GM18873 (cell line): Measurements from ENCODE around the gene ERN1.
"Not testable (repeated sequence)": the region's sequence is repeated elsewhere in the genome, so short reads cannot be mapped to it uniquely, and the experiment has no call there.

ENCODE experiments used
- ATAC-seq: cut with Tn5 transposase; IDR thresholded peaks from one replicate; pipeline ENCODE4 v1.9.1; 2021; ENCODE audit warnings: mild to moderate bottlenecking, moderate library complexity, moderate number of reproducible peaks; ENCODE audit not compliant: unreplicated experiment, low FRiP score

The ERN1 gene

GRCh38 chr17:64008830-64009229 lies 121.1 kb downstream of the ERN1 start:
- no peak for ATAC-seq

- ATAC-seq: no peak
Measured at GRCh38 chr17:64008346-64008745, 121.6 kb downstream of the ERN1 start.

DNA sequence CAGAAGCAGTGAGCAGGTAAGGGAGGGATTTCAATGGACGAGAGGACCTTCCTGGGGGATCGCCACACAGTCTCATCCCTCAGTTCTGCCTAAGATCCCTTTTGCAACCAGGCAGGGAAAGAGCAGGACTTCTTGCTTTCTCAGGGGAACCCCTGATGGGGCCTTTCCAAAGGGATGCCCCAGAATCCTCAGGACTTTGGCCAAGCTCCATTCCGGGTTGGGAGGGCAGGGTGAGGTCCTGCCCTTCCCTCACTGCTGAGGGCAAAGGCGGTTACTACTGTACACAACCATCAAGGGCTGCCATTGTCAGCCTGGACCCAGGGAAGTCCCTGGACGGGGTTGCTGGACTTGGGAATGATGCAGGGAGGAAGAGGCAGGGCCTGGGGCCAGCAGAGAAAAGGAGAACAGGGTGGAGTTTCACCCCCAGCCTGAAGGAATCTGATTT lies 122.1 kb downstream of the ERN1 start:
- no peak for ATAC-seq

DNA sequence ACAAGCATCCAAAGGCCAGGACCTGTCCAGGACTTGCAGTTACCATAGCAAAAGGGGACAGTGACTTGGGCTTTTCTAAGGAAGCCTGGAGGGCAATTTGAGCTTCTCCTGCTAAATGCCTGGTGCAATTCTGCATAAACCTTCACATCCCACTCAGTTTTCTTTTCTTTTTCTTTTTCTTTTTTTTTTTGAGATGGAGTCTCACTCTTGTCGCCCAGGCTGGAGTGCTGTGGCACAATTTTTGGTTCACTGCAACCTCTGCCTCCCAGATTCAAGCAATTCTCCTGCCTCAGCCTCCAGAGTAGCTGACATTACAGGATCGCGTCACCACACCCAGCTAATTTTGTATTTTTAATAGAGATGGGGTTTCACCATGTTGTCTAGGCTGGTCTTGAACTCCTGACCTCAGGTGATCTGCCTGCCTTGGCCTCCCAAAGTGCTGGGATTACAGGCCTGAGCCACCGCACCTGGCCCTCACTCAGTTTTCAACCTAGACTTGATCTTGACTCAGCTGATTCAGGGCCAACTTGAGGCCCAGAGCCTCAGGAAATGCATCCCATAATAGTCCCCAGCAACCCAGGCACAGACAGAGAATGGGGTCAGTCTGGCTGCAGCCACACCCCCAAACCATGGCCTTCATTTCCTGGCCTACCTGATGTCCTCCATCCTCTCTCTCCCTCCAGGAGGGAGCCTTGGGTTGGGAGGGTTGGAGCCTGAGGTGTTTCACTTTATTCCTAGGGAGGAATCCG lies 122.7 kb downstream of the ERN1 start:
- not testable (repeated sequence) for ATAC-seq

DNA sequence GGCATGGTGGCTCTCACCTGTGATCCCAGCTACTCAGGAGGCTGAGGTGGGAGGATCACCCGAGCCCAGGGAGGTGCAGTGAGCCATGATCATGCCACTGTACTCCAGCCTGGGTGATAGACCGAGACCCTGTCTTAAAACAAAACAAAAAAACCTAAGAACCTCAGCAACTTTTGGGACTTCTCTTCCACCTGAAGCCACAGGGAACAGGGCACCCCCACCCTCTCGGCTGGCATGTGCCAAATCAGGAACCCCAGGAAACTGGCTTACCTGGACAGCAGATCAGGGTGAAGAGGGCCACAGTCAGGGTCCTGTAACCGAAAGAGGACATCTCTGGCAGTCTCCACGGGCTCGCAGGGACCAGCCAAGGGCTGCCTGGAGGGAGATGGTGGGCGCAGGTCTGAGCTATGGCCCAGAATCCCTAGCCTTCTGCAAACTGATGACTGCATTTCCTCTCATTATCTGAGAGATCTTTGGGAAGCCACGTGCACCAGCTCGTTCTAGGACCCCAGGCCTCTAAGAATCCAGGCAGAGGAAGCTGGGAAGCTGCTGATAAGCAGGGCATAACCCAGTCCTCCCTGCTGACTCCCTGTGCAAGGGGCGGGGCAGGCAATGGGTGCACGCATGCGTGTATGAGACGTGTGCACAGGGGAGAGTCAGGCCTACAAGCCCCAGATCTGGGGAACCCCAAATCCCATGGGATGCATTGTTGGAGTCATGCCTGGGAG lies 123.4 kb downstream of the ERN1 start:
- no peak for ATAC-seq

GRCh38 chr17:64005734-64006167 lies 124.2 kb downstream of the ERN1 start:
- no peak for ATAC-seq

DNA sequence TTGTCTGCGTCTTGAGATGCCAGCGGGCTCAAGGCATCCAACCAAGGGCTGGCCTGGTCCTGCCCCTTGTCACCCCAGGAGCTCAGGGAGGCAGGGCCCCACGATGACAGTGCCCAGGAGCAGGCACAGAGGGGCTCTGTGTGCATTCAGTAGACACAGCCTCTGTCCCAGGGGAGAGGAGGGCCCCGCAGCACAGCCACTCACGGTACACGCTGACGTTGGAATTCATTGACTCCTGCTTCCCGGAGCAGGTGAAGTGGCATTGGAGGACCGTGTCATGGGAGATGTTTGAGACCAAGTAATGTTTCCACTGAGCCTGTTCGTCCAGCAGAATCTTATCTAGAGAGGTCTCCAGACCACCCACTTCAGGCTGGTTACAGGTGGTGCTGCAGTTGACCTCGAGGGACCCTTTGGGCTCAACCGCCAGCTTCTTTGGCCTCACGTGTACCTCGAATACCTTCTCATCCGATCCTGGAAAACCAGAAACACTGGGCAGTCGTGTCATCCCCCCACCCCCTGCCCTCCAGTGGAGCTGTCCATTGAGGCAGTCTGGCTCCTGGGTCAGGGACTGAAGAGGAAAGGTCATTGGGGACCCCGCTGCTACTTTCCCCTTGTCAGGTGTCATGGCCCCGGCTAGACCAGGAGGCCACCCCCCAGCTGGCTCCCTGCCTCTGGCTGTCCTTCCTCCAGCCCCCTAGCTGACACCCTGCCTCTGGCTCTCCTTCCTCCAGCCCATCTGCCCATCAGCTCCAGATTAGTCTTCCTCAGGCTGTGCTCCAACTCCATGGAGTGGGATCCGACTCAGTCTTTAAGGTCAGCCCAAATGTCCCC lies 124.8 kb downstream of the ERN1 start:
- no peak for ATAC-seq

GRCh38 chr17:64004218-64004770 lies 125.7 kb downstream of the ERN1 start:
- ATAC-seq: no peak

- no peak for ATAC-seq
Measured at GRCh38 chr17:64003526-64004121, 126.3 kb downstream of the ERN1 start.

DNA sequence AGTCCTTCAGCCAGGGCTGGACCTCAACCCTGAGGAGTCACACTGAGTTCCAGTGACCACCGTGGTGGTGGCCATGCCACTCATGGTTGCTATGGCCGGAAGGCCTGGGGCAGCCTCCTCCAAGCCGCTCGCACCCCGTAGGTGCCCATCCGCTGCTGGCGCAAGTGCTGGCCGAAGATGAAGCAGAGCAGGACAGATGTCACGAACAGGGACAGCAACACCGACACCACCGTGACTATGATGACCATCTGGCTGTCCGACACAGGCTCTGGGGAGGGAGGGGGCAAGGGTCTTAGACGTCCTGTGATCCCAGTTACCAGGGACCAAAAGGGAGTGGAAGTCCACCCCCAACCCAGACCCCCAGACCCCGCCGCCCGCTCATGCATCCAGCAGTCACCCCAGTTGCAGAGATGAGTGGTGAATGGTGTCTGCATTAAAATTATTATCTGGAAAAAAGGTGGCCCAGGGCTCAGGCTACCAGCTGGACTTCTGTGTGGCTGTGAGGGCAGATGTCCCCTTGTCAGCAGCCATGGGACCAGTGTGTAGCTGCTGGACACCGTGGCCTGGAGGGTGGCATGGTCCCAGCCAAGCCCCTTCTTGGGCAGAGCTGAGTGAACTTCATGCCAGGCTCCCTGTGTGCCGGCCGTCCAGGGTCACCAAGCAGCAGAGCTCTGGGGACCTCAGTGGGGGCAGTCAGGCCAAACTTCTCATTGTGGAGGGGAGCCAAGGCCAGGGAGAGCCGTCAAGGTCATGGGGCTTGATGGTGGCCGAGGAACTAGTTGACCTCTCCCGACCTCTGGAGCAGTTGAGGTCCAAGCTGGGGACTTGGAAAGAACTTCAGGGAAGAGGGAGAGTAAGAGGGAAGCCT lies 127.1 kb downstream of the ERN1 start:
- no peak for ATAC-seq

DNA sequence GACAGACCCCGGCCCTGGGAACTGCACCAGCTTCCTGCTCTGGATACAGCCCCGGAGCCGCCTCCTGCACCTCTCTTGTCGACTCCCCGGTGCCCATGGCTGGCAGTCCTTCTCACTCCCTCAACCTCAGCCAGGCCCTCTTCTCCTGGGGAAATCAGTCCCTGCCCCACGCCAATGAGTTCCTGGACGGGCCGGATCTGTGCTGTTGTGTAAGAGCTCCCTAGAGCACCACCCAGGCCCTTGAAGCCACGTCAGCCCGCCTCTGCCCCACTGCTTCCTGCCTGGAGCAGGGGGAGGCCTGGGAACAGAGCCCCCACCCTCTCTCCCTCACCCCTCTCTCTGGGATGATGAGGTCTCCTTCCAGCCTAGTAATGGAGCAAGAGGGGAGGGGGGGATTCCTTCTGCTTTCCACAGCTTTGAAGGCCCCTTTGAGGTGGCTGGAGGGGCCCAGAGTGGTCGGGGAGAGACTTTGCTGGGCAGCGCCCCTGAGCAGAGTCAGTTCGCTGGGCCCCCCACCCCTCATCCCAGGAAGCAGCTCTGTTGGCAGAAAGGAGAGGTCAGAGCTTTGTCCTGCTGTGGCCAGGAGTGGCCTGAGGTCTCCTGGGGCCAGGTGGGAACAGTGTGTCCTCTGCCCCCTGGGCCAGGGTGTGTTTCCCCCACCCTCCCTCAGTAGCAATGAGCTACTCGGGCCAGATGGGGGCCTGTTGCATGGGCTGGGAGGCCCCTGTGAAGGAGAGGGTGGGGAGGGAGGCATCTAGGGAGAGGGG lies 128.0 kb downstream of the ERN1 start:
- ATAC-seq: no peak

GRCh38 chr17:64001091-64001579 lies 128.8 kb downstream of the ERN1 start:
- no peak for ATAC-seq

DNA sequence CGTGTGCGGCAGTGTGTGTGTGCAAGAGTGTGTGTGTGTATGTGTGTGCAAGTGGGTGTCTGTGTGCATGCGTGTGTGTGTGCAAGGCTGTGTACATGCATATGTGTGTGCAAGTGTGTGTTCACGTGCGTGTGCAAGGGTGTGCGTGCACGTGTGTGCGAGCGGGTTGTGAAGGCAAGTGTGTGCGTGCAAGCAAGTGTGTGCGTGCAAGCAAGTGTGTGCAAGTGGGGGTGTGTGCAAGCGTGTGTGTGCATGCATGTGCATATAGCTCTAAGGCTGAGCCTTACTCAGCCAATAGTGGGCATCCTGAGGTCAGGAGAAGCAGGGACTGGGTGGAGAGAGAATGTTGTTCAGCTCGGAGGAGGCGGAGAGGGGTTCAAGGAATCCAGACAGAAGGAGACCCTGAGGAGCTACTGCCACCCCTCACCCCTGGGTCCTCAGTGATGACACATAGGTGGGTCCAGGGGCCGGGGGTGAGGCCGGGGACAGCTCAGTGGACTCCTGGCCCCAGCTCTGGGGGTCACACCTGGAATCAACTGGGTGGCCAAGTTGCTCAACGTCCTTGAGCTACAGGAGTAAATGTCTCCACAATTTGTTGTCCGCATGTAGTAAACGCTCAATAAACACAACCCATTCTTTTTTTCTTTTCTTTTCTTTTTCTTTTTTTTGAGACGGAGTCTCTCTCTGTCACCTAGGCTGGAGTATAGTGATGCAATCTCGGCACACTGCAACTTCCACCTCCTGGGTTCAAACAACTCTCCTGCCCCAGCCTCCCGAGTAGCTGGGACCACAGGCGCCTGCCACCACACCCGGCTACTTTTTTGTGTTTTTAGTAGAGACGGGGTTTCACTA lies 130.0 kb downstream of the ERN1 start:
- ATAC-seq: no peak

- no peak for ATAC-seq
Measured at GRCh38 chr17:63998721-63999679, 130.9 kb downstream of the ERN1 start.

DNA sequence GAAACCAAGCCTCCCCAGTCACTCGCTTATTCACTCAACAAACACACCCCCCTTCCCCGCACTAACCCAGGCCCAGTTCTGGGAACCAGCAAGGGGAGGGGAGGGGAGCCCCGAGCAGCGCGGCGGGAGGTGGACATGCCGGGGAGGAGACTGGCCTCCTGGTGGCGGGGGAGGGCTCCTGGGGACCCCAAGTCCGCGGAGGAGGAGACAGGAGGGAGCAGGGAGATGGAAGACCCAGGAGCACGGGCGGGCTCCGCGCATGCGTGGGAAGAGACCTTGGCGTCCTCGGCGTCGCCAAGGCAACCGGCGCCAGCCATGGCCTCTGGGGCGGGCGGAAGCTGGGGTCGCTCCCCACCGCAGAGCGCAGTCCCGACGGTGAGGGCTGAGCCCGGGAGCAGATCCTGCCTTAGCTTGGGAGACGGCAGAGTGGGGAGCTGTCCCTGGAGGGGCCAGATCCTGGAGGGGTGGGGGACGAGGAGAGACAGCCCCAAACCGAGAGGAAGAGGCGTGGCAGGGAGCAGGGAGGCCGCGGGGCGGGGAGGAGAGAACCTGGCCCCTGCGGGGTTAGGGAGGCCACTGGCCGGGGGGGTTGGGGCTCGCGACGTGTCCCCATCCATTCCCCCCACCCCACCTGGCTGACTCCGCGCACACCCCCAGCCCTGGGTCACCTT lies 131.8 kb downstream of the ERN1 start, which contains the start of gene PRR29:
Gene PRR29 (plus strand): TSS at position 302 of the 671 bp plus-strand sequence. CDS start 14 bp downstream, at position 316.
- ATAC-seq: no peak
